Activated CD4-positive, CD25-positive, alpha-beta regulatory T cell (primary cell): ENCODE results near the gene SOX2.
"Not testable (repeated sequence)": the region's sequence is repeated elsewhere in the genome, so short reads cannot be mapped to it uniquely, and the experiment has no call there.

Experiments
- DNase-seq, 4 experiments: peaks; one replicate each; lab custom pipeline; 2025; lab: John Stamatoyannopoulos, UW

Gene SOX2

GRCh38 chr3:181757694-181758306 is 46.1 kb downstream of the SOX2 start:
- DNase-seq, result no peak

DNA sequence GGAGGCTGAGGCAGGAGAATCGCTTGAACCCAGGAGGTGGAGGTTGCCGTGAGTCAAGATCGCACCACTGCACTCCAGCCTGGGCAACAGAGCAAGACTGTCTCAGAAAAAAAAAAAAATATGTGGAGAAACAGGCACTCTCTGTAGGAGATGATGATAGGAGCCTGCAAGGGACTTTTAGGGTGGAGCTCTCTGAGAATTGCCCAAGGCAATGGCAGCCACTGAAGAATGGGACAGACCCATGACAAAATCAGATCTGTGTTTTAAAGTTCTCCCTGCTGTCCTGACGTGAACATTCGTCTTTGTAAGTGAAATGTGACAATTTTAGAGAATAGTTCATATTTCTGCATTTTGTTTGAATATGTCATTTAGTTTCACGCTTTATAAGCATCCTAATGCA is 50.2 kb downstream of the SOX2 start:
- no peak for DNase-seq

- not testable (repeated sequence) for DNase-seq
These were observed 52.3 kb downstream of the SOX2 start for GRCh38 chr3:181764033-181764432.
